Smooth muscle cell (in vitro differentiated cells): ENCODE measurements around the gene FAM107B. TPM values are rescaled to one million over a fixed set of nuclear protein-coding genes. Genes with fewer than 3 reads are reported as not detected.
A peak's percentile ranks its signal among the peaks of the same experiment; 100 is the strongest.

Experiments
- DNase-seq: peaks from one replicate; lab custom pipeline; 2025; ENCODE audit not compliant: unreplicated experiment; lab: John Stamatoyannopoulos, UW
- H2AFZ ChIP-seq: fragments of 200-600 bp; sonication (generic); 2 replicates; pipeline ENCODE4 v1.6.0; 2016; ENCODE audit warnings: antibody characterized with exemption, low read depth, mild to moderate bottlenecking
- H3F3A ChIP-seq: fragments of 200-600 bp; sonication (generic); 2 replicates; pipeline ENCODE4 v1.6.0; 2017; ENCODE audit warnings: antibody characterized with exemption, low read depth
- H3K27ac ChIP-seq: fragments of 200-600 bp; sonication (generic); 2 replicates; pipeline ENCODE4 v1.5.1; 2016; ENCODE audit warnings: low read depth, mild to moderate bottlenecking
- H3K27me3 ChIP-seq: fragments of 200-600 bp; sonication (generic); 2 replicates; pipeline ENCODE4 v1.6.1; 2016; ENCODE audit warnings: low read depth, mild to moderate bottlenecking
- H3K36me3 ChIP-seq: fragments of 200-600 bp; sonication (generic); 2 replicates; pipeline ENCODE4 v1.5.1; 2016; ENCODE audit warnings: low read depth
- H3K4me1 ChIP-seq: fragments of 200-600 bp; sonication (generic); 2 replicates; pipeline ENCODE4 v1.5.1; 2016; ENCODE audit warnings: low read depth
- H3K4me2 ChIP-seq: fragments of 200-600 bp; sonication (generic); 2 replicates; pipeline ENCODE4 v1.6.0; 2016; ENCODE audit warnings: mild to moderate bottlenecking
- H3K4me3 ChIP-seq: fragments of 200-600 bp; sonication (generic); 2 replicates; pipeline ENCODE4 v1.5.1; 2016; ENCODE audit warnings: mild to moderate bottlenecking
- H3K79me2 ChIP-seq: fragments of 200-600 bp; sonication (generic); 2 replicates; pipeline ENCODE4 v1.6.0; 2016; ENCODE audit warnings: low read depth, mild to moderate bottlenecking
- H3K9ac ChIP-seq: fragments of 200-600 bp; sonication (generic); 2 replicates; pipeline ENCODE4 v1.6.0; 2016; ENCODE audit warnings: low read depth
- H3K9me3 ChIP-seq: fragments of 200-600 bp; sonication (generic); replicated peaks from 2 replicates; pipeline ENCODE4 v1.5.1; 2016; ENCODE audit warnings: low read depth
- H4K20me1 ChIP-seq: fragments of 200-600 bp; sonication (generic); 2 replicates; pipeline ENCODE4 v1.6.0; 2016; ENCODE audit warnings: low read depth
- CTCF ChIP-seq: fragments of 200-600 bp; sonication (generic); IDR thresholded peaks from 2 replicates; pipeline ENCODE4 v1.5.1; 2017; ENCODE audit warnings: borderline replicate concordance, mild to moderate bottlenecking, antibody characterized with exemption; ENCODE audit not compliant: insufficient read depth, poor library complexity, severe bottlenecking
- WGBS: methylation state at CpG from one replicate; pipeline ENCODE4 v1.1.7; 2016; ENCODE audit warnings: low lambda C conversion rate; 5-methylcytosine and 5-hydroxymethylcytosine counted together
- polyA plus RNA-seq: library from polyadenylated mRNA; unstranded; fragments of >200 nt; fragmentation: Nextera tagmentation; extraction: Ambion mirVana; gene quantifications from 2 replicates; pipeline ENCODE4 v1.2.1, GENCODE V29; 2016
- total RNA-seq: library from RNA; depleted of rRNA; stranded (reverse); fragments of >200 nt; gene quantifications from 2 replicates; pipeline ENCODE4 v1.2.3, GENCODE V29; 2014

FAM107B gene
- total and polyA plus RNA-seq, 2 experiments from 2014 or later = 8.7 to 9.0 TPM

GRCh38 chr10:14649739-14650138, 125.0 kb downstream of the FAM107B start:
- WGBS = 99% methylated on average over 4 of the region's 4 CpGs
- Histone ChIP-seq H3K27ac (peak overlapping the region; percentile 94), H3K27me3 (no peaks in the 10 kb centered on the region), H3F3A (peaks cover 10% of the 10 kb centered on the region), H3K9me3 (no peaks in the 10 kb centered on the region), H3K9ac (peak overlapping the region; percentile 80), H2AFZ (no peak overlapping the region), H3K79me2 (no peaks in the 10 kb centered on the region), H3K4me3 (no peak overlapping the region), H3K4me2 (no peak overlapping the region), H3K36me3 (no peaks in the 10 kb centered on the region), H4K20me1 (no peaks in the 10 kb centered on the region), H3K4me1 (peaks cover 48% of the 10 kb centered on the region)
- DNase-seq = no peak
- TF ChIP-seq CTCF = no peak

GRCh38 chr10:14648946-14649345, 125.8 kb downstream of the FAM107B start:
- Histone ChIP-seq H3K4me3 (no peak overlapping the region), H3K9ac (peak overlapping the region; percentile 80), H3K27me3 (no peaks in the 10 kb centered on the region), H3K36me3 (no peaks in the 10 kb centered on the region), H2AFZ (peak overlapping the region; percentile 11), H3K4me2 (peak overlapping the region; percentile 60), H3K79me2 (no peaks in the 10 kb centered on the region), H3F3A (peaks cover 10% of the 10 kb centered on the region), H3K27ac (peak overlapping the region; percentile 94), H4K20me1 (no peaks in the 10 kb centered on the region), H3K9me3 (no peaks in the 10 kb centered on the region), H3K4me1 (peaks cover 41% of the 10 kb centered on the region)
- TF ChIP-seq CTCF = no peak
- WGBS = 46% methylated on average over 2 of the region's 2 CpGs
- DNase-seq = no peak

GRCh38 chr10:14648005-14648765, 126.5 kb downstream of the FAM107B start:
- DNase-seq = no peak
- Histone ChIP-seq H3K4me2 (peak overlapping the region; percentile 60), H3K36me3 (no peaks in the 10 kb centered on the region), H4K20me1 (no peaks in the 10 kb centered on the region), H3K27me3 (no peaks in the 10 kb centered on the region), H2AFZ (peak overlapping the region; percentile 11), H3K79me2 (no peaks in the 10 kb centered on the region), H3K9me3 (no peaks in the 10 kb centered on the region), H3K4me3 (no peak overlapping the region), H3F3A (peaks cover 7% of the 10 kb centered on the region), H3K4me1 (peaks cover 34% of the 10 kb centered on the region), H3K9ac (peak overlapping the region; percentile 80), H3K27ac (peak overlapping the region; percentile 94)
- TF ChIP-seq CTCF = no peak
- 34% methylated on average over 15 of the region's 15 CpGs for WGBS
